GM18517 (cell line): ENCODE data around the gene HBG2.
"Not testable (repeated sequence)": the region's sequence is repeated elsewhere in the genome, so short reads cannot be mapped to it uniquely, and the experiment has no call there.

Experiments used
- ATAC-seq: cut with Tn5 transposase; IDR thresholded peaks from one replicate; pipeline ENCODE4 v1.9.1; 2021; ENCODE audit warnings: mild to moderate bottlenecking, moderate library complexity; ENCODE audit not compliant: unreplicated experiment

HBG2 gene

GRCh38 chr11:5254646-5255413 is at the start of gene HBG2:
Gene HBG2 (minus strand): TSS chr11:5254781. CDS start chr11:5254728, 53 bp downstream.
- ATAC-seq, result not testable (repeated sequence)

GRCh38 chr11:5304046-5304445 is 49.5 kb upstream of the HBG2 start:
- no peak for ATAC-seq

DNA sequence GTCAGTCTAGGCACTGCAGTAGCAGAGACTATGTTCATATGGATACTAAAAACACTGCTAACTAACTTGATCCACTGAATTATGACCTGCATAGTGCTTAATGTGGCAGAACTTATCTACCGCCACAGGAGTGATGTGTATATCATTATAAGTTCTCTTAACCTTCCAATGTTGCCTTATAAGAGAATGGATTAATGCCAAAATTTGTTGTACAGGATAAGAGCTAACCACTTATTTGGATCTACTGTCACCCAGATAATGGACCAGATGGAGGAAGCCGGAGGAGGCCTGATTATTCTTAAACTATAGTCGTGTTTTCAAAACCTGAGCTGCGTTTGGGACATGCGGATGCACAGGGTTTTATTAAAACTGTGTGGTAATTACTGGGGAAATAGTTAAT is 49.0 kb upstream of the HBG2 start:
- no peak for ATAC-seq

DNA sequence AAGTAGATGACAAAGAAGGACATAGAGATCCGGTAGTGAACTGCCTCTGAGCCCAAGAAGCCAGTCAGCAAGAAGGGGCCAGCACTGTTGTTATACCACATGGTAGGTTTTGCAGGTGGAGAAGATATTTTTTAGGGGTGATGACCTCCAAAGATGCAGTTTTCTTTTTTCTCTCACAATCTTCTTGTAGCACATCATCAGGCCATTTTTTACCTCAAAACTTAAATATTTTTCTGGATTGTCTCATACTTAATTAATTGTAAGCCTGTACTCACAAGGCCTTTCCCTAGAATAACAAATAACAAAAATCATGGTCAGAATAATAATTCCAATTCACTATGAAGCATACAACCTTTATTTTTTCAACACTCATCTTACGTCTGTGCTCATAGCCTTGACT is 47.3 kb upstream of the HBG2 start, which contains the start of gene OR51B4:
OR51B4 (minus strand) TSS at position 101 of the 400 bp plus-strand sequence; CDS start at position 101, 0 bp downstream.
- ATAC-seq, result no peak

- no peak for ATAC-seq
Measured at GRCh38 chr11:5300251-5300650, 45.7 kb upstream of the HBG2 start.

DNA sequence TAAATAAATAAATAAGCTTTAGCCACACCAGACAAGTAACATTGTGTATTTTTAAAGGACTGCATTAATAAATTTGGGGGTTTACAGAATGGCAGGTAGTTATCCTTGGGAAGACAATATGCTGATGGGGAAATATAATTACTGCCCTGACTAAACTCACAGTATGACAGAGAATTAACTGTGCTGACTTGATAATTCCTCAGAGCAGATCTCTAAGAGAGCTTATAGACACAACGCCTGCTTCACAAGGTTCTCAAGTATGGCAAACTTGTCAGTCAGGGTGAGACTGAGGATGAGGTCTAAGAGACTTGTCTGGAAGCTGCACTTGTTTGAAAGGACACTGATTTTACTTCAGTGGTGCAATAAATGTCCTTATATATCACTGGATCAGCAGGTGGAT is 43.9 kb upstream of the HBG2 start:
- no peak for ATAC-seq

GRCh38 chr11:5297721-5298323 is 43.2 kb upstream of the HBG2 start:
- ATAC-seq, result no peak

DNA sequence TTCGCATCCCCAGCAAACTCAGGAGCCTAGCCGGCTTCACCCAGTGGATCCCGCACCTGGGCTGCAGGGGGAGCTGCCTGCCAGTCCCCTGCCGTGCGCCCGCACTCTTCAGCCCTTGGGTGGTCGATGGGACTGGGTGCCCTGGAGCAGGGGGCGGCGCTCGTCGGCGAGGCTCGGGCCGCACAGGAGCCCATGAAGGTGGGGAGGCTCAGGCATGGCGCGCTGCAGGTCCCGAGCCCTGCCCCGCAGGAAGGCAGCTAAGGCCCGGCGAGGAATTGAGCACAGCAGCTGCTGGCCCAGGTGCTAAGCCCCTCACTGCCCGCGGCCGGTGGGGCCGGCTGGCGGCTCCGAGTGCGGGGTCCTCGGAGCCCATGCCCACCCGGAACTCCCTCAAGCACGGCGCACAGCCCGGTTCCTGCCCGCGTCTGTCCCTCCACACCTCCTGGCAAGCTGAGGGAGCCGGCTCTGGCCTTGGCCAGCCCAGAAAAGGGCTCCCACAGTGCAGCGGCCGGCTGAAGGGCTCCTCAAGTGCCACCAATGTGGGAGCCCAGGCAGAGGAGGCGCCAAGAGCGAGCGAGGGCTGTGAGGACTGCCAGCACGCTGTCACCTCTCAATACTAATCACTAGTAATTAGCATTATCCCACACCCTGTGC is 39.9 kb upstream of the HBG2 start:
- ATAC-seq, result not testable (repeated sequence)

DNA sequence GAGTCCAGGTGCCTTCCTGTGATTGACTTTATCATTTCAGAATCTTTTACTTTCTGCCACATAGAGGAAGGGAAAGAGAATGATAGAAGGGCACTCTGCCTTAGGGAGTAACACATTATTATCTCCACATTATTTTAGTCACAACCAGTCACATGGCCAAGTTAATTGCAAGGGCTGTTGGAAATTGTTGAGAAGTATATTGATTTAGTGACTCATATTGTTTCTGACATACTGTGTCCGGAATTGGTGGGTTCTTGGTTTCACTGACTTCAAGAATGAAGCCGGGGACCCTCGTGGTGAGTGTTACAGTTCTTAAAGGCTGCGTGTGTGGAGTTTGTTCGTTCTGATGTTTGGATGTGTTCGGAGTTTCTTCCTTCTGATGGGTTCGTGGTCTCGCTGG is 38.4 kb upstream of the HBG2 start:
- no peak for ATAC-seq

DNA sequence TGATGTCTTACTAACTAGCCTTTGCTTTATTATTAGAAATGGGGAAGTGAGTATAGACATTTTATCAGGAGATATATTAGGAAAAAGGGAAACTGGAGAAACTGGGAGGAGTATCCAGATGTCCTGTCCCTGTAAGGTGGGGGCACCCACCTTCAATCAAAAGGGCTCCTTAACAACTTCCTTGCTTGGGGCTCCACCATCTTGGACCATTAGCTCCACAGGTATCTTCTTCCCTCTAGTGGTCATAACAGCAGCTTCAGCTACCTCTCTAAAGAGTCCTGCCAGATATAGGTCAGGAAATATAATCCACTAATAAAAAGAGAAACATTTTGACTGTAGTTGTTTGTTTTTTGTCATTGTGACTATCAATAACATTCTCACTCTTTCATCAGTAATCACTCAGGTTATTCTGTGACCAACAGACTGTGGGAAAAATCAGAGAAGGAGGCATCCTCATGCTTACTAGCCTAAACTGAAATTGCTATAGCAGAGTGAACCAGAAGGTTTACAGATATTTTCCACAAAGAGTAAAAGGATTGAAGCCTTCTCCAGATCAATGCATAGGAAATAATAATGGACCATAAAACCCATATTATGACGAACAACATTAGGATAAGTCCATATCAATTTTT is 36.7 kb upstream of the HBG2 start:
- ATAC-seq, result peak; percentile 94

DNA sequence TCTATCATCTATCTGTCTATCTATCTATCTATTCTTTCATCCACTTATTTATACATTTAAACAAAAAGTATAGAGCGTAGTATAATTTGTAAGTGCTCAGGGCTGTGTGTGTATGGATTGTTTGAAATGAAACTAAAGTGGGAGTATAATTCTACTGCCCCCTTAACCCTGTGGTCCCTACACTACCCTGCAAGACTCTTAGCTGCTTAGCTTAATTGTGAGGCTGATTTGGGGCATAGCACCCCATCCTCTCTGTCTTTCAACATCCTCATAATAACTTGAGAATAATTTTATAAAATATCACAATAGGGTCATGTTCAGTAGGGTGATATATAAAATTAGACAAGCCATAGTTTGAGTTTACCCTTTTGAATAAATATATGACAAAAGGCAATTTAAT is 35.5 kb upstream of the HBG2 start:
- ATAC-seq, result no peak

GRCh38 chr11:5289696-5290095 is 35.1 kb upstream of the HBG2 start:
- no peak for ATAC-seq

DNA sequence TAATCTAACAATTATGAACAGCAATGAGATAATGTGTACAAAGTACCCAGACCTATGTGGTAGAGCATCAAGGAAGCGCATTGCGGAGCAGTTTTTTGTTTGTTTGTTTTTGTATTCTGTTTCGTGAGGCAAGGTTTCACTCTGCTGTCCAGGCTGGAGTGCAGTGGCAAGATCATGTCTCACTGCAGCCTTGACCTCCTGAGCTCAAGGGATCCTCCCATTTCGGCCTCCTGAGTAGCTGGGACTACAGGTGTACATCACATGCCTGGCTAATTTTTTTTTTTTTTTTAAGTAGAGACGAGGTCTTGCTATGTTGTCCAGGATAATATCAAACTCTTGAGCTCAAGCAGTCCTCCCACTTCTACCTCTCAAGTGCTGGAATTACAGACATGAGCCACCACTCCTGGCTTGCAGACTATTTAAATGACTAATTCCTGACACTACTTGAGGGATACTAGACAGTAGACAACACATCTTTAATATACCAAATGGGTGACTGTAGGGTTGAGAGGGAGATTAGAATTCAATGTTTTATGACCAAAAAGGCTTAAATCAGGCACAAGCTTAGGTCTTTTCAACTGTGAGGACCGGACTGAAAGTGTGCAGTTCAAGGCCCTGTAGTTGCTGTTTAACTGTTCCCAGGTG is 34.4 kb upstream of the HBG2 start:
- ATAC-seq, result no peak

DNA sequence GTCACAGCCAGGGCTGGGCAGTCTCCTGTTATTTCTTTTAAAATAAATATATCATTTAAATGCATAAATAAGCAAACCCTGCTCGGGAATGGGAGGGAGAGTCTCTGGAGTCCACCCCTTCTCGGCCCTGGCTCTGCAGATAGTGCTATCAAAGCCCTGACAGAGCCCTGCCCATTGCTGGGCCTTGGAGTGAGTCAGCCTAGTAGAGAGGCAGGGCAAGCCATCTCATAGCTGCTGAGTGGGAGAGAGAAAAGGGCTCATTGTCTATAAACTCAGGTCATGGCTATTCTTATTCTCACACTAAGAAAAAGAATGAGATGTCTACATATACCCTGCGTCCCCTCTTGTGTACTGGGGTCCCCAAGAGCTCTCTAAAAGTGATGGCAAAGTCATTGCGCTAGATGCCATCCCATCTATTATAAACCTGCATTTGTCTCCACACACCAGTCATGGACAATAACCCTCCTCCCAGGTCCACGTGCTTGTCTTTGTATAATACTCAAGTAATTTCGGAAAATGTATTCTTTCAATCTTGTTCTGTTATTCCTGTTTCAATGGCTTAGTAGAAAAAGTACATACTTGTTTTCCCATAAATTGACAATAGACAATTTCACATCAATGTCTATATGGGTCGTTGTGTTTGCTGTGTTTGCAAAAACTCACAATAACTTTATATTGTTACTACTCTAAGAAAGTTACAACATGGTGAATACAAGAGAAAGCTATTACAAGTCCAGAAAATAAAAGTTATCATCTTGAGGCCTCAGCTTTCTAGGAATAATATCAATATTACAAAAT is 33.7 kb upstream of the HBG2 start:
- no peak for ATAC-seq

- no peak for ATAC-seq
Measured at GRCh38 chr11:5286901-5287300, 32.3 kb upstream of the HBG2 start.

DNA sequence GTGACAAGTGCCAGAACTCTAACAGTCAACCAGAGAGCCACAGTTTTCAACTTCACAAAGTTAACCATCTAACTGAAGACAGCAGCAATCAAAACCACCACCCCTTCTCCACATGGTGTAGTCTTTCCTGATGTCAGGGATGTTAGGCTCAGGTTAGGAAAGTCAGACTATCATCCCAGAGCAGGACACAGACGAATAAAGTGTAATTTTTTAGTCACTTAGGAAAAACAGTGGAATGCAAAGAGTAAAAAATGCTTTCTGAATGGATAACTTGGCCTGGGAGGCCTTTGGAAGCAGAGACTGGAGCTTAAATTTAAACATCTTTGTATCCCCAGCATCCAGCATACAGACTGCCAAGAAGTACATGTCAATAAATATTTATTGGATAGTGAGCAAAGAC is 31.8 kb upstream of the HBG2 start:
- no peak for ATAC-seq

GRCh38 chr11:5285703-5286340 is 31.2 kb upstream of the HBG2 start:
- no peak for ATAC-seq

DNA sequence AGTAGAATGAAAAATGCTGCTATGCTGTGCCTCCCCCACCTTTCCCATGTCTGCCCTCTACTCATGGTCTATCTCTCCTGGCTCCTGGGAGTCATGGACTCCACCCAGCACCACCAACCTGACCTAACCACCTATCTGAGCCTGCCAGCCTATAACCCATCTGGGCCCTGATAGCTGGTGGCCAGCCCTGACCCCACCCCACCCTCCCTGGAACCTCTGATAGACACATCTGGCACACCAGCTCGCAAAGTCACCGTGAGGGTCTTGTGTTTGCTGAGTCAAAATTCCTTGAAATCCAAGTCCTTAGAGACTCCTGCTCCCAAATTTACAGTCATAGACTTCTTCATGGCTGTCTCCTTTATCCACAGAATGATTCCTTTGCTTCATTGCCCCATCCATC is 30.1 kb upstream of the HBG2 start:
- no peak for ATAC-seq

DNA sequence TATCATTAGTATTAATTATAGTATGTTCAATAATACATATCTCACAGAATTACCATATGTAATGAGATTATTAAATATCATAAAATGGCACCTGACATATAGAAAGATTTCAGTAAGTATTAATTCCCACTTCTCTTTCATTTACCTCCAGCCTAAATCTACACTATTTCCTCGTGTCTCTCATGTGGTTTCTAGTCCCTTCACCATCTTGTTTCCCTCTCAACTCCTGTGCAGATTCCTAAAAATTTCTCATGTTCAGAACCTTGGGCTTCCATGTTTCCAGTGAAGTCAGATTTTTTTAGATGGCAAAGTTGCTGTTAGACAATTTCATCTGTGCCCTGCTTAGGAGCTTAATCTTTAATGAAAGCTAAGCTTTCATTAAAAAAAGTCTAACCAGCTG is 29.3 kb upstream of the HBG2 start:
- ATAC-seq, result no peak

DNA sequence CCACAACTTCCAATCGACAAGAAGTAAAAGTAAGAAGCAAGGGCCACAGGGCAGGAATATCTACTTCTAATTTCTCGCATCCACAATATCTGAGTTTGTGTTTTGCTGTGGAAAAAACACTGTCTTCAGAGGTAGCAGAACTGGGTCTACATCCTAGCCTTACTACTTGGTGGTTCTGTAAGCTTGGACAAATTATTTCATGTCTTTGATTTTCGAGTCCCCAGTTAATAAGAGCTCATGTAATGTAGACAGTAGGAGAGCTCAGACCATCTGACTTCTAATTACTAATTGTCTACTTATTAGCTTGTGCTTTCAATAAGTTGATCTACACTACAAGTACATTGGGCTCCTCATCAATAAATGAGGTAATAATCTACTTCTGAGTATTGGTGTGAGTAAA is 28.5 kb upstream of the HBG2 start:
- no peak for ATAC-seq
